Measurements from ENCODE around the gene DPP6.
A peak's percentile ranks its signal among the peaks of the same experiment; 100 is the strongest.
"Not testable (repeated sequence)": the region's sequence is repeated elsewhere in the genome, so short reads cannot be mapped to it uniquely, and the experiment has no call there.

The DPP6 gene

DNA sequence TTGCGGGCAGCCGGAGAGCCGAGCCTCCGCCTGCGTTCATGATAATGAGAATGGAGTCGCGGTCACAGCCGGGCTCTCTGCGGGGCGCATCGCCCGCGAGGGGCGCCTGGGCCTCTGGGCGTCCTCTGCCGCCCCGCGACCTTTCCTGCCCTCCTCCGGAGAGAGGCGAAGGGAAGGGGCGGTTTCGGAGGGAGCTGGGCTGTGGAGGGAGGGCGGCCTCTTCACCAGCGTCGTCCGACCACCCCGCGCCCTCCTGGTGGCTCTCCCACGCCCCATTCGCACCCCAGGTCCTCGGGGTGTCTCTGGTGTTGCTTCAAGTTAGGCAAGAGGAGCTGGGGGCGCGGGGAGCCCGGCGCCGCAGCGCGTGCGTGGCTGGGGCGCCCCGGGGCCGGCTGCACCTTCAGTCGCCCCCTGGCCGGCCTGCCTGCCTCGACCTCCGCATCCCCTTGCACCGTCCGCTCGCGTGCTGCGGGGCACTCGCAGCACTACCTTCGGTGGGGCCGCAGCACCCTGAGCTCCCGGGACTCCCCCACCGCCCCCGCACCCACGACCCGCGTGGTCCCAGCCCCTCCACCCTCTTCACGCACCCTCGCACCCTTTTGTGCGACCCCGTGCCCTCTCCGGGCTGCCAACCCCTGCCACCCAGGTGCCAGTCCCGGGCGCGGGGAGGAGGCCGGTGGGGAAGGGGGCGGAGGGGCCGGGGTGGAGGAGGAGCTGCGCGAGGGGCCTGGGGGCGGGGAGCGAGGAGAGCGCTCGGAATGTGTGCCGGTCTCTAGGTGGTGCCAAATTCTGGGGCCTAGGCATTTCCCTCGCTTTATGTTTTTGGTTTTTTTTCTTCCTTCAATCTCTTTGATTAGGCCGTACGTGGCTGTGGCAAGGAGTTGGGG lies at the start of gene DPP6:
DPP6 (plus strand) TSS at position 756 of the 887 bp plus-strand sequence.
- DNase-seq (ENCODE audit: low read depth): not testable (repeated sequence)

DNA sequence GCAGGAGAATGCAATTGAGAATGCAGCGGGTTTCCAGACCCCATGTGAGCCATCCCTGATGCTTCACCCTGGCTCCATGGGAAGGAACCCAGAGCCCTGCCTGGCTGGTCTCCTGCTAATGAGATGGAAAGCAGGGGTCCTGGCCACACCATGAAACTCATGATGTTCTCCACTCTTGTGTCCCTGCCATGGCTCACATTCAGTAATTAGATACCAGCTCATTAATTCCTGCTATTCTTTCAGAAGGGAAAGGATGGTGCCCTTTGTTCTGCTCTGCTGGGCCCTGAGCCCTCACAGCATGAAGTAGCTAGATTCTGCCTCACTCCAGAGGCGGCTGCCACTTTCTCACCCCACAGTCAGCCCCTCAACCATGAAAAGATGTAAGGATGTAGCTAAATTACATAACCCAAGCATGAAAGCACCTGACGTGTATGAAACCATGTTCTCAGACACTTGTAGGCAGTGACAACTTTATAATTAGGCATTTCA lies 42.7 kb upstream of the DPP6 start:
- not testable (repeated sequence) for DNase-seq (ENCODE audit: low read depth)

DNA sequence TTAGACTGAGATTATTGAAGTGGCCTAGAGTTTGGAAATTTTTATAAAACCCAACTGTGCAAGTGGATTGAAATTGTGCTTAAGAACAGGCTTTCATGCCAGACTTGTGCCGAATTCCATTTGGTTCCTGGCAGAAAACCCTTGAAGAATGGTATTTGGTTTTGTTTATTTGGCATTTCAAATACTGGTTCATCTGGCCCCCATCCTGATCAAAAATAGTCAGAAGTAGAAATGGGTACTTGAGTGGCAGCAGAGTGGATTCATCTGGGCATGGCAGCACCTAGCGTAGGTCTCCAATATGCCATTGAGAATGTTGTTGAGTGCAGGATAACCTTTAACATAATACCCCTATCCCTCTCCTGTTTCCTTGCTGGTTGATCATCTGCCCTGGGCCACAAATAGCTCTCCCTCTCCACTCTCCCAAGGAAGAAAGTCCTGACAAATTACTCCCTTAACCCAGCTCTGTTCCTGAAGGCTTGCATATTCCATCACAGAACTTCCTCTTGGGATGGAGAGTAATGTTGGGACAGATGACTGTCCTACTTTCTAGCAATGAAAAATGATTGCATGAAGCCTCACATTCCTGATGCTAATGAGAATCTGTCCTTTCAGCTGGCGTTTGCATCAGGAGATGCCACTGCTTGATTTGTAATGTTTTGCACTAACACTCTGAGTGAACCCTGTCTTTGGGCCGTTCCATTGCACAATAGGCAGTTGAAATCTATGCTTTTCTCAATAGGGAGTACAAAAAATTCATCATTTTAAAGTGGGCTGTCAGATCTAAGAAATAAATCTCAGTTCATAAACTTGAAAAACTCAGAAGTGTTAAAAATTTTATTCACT lies 41.3 kb upstream of the DPP6 start:
- DNase-seq (ENCODE audit: low read depth): not testable (repeated sequence)

DNA sequence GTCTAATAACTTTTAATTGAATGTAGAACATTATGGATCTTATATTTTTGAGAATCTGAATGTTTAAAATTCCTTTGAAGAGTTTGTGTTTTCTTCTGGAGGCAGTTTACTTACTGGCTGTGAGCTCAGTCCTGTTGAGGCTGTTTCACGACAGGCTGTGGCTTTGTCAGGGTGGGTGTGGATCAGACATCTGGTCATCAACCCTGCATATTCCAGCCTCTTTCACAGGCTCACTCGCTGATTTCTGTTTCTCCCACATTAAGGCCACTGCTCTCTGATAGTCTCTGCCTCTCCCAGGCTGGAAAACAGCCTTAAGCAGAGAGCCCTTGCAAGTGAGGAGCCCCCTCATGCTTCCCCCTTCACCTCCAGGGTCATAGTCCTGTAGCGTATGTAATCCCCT lies 39.4 kb upstream of the DPP6 start:
- DNase-seq (ENCODE audit: low read depth): not testable (repeated sequence)

DNA sequence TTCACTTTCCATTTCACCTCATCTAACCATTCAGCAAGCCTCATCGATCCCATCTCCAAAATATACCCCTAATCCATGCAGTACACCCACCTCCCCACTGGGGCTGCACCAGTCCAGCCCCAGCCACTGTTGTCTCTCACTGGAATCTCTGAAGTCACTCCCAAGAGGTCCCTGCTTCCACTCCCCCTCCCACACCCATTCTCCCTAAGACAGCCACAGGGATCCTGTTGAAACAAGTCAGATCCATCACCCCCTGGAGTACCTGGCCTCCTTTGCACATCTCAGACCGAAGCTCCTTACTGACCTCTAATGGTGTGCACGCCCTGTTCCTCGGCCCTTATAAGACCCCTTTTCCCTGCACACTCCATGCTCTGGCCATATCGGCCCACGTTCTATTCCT lies 36.6 kb upstream of the DPP6 start:
- not testable (repeated sequence) for DNase-seq (ENCODE audit: low read depth)

DNA sequence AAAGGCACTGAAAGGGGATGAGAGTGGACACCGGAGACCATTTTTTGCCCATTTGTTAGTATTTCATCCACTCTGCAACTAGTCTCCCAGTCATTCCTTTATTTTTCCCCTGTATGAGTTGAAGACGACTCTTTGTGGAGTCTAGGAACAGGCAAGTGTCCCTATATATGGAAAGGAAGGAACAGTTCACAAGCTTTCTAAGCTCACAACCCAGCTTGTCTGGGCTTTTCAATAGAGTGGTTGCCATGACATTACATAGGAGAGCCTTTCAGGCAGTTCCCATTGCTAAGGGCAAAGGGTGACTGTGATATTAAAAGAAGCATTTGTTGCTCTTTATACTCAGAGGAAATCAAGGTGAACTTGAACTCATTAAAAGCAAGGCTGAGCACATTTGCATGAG lies 33.8 kb upstream of the DPP6 start:
- not testable (repeated sequence) for DNase-seq (ENCODE audit: low read depth)

DNA sequence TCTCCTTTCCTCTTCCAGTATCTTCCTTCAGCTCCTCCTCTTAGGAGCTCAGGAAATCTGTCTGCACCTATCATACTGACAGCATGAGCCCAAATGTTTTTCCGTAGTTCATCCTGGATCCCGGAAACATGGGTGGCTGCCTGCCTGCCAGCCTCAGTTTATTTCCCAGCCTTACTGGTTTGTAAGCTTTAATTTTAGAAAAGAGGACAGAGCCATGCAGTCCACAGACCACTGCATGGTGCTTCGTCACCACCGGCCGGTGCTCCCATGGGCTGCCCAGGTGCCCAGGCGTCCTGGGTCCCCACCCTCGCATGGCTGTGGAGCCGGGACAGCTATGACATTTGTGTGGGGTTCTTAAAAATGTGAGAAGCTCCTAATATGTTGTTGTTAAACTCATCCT lies 24.4 kb upstream of the DPP6 start:
- not testable (repeated sequence) for DNase-seq (ENCODE audit: low read depth)

DNA sequence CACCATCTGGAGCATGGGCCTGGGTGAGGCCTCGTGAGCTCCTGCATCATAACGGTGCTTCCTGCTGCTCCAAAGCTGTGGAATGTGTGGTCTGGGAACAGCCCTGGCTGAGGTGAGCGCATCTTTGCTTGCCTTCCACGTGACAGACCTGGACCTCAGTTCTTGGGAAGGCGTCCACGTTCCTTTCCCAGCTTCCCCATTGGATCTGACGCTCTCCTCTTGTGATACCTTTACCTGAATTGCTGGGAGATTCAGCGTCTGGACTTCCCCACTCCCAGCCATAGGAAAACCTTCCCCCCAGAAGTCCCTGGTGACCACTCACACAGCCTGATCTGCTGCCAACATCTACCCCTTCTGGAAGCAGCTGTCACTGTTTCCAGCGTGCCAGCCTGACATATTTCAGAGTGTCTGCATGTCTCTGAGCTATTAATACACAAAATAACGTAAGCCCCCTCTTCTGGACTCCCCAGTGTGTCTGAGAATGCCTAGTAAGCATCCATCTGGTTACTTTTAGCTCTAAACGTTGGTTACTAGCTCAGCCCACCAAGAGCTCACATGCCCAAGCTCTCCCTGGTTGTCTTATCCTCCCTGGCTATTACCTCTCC lies 21.6 kb upstream of the DPP6 start:
- not testable (repeated sequence) for DNase-seq (ENCODE audit: low read depth)

DNA sequence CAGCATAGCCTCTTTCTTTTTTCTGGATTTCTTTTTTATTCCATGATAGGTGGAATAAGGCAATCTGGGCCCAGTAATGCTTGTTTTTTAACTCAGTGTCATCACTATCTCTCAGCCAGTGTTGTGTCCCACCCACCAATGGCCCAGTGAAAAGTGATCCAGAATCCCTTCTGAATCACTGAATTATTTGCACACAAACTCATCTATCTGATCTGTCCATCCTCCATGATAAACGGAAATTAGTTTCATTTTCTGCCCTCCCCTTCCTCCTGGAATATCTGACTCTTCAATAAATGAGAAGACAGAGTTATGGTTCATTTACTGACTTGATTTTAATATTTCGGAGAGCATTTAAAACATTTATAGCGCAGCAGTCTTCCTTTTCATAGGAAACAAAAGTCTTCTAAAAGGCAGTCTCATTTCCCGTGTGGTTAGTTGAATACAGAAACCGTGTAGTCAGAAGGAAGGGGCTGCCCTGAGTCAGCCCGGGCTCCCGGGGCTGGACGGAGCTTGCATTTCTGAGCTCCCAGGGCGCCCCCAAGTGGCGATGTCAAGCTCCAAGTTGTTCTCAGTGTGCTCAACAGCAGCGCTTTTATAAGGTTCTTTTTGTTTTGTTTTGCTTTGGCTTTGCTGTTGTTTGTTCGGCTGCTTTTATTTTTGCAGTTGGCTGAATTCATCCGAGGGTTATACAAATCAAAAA lies 12.6 kb upstream of the DPP6 start:
- not testable (repeated sequence) for DNase-seq (ENCODE audit: low read depth)

DNA sequence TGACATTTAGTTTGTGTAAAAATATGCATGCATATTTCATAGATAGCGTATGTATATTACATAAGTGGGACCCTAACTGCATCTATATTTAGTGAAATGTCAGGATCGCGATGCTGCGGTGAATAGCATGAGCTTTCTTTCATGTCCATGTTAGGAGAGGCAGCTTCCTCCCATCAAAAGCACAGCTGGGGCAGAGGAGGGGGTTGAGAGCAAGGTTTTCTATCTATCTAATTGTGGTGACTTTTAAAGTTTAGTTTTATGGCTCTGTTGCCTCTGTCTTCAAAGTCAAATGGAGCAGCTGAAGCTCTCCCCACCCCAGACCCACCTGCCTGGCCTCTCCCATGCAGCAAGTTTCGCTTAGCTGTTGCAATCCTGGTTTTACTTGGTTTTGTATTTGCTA lies 1.8 kb upstream of the DPP6 start:
- DNase-seq (ENCODE audit: low read depth): not testable (repeated sequence)

DNA sequence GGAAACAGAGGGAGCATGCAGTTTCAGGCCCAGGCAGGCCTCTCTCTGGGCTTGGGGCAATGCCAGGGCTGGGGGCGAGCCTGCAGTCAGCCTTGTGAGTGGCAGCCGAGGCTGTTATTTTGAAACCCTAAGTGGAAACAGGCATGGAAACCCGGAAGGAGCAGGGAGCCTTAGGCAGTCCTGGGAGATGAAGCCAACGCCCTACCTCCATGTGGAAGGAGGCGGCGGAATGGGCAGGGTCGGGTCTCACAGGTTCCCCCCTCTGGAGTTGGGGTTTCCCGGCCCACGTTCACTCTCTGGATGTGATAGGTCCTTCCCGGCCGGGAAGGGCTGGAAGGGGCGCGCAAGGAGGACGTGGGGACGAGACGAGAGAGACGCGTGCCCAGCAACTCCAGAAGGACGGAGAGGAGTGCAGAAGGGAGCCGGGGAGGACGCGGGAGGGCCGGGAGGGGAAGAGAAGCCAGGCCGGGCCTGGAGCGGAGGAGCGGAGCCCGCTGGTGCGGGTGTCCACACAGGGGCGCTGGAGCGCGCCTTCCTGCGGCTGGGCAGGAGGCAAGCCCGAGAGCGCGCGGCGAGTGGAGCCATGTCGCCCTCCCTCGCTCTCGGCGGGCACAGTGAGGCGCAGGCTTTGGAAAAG lies 1.1 kb upstream of the DPP6 start:
- DNase-seq (ENCODE audit: low read depth): not testable (repeated sequence)

DNA sequence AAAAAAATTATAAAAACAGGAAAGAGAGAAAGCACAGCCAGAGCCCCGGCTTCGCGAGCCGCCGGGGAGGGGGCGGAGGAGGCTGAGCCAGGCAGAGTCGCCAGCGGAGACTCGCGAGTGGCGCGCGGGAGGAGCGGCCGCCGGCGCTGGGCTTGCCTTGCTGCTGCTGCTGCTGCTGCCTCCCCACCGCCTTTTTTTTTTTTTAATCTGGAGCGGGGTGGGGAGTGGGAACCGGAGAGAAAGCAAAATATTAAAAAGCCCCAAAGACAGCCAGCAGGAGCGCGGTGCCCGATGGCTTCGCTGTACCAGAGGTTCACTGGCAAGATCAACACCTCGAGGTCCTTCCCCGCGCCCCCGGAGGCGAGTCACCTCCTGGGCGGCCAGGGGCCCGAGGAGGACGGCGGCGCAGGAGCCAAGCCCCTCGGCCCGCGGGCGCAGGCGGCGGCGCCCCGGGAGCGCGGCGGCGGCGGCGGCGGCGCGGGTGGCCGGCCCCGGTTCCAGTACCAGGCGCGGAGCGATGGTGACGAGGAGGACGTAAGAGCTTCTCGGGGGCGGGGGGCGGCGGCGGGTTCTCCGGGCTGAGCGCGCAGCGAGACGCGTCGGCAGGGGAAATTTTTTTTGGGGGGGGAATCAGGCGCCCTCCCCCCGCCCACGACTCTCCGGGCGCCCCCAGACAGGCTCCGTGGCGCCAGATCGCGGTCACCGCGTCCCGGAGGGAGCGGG lies 493 bp downstream of the DPP6 start:
- not testable (repeated sequence) for DNase-seq (ENCODE audit: low read depth)

DNA sequence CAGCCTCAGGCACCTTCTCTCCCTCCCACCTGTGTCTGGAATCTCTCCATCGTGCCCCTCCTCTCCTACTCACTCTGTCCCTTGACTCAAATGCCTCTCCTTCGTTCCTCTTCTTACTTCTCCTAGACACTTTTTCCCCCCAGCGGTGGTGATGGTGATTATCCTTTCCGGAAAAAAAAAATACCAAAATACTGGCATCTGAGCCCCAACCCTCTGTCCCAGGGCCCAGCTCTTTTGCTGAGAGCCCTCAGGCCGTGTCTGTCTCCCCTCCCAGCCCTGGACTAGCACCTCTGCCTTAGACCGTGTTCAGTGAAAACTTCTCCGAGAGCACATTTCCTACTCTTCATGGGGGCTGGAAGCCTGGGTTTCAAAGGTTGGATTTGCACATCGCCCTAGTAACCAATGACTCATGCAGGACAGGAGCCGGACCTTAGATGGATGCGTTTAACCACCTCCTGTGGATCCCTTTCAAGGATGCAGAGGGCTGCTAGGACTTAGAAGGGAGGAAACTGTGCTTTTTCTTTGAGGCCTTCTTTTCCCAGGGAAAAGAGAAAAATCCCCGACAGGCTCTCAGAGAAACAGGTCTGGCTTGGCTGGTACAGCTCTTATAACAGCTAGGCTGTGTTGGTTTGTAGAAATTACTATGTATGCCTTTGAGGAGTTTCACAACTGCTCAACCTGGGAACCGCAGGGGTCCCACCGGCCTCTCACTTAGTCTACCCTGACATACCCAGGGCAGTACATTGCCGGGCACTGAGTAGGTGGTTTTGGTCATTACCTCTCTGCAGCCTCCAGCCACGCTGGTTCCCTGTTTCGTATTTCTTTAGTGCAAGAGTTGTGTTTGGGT lies 1.5 kb downstream of the DPP6 start:
- not testable (repeated sequence) for DNase-seq (ENCODE audit: low read depth)

DNA sequence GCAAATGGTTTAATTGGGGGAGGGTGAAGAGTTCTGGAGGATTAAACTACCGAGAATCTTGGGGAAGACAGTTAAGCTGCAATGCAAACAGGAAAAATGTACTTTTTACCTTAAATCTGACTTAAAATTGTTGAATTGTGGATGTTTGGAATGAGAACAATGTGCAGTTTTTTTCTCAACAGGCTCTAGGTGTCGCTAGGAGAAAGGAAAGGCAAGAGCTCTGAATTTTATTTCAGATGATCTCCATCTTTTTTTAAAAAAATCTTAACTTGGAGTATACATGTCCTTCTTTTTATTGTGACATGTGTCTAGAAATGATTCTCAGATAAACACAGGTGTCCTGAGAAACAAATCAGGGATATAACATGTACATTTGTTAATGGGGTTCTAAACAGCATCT lies 2.5 kb downstream of the DPP6 start:
- DNase-seq (ENCODE audit: low read depth): not testable (repeated sequence)

DNA sequence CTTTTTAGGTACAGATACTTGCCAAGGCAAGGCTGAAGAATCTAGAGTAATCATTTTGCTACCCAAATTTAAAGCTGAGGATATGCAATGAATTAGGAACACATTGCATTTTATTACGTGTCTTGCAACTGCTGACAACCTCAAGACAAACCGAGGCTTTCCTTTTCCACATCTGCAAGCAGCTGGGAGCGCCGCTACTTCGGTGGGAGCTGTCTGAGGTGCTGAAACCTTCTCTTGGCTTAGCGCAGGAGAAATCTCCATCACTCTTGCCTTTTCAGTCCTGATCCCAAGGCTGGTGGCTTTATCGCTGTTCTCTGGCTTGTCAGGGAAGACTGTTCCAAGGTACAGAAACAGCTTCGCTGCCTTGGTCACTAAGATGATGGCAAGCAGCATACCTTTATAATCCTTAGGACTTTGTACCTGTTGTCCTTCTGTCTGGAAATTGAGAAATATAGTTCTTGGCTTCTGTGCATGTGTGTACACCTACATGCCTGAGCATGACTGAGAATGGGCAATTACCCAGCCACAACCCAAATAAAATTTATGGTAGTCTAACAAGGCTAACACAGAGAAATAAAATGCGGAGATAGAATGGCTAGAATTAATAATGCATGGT lies 3.4 kb downstream of the DPP6 start:
- peak; percentile 23 for DNase-seq (ENCODE audit: low read depth)

DNA sequence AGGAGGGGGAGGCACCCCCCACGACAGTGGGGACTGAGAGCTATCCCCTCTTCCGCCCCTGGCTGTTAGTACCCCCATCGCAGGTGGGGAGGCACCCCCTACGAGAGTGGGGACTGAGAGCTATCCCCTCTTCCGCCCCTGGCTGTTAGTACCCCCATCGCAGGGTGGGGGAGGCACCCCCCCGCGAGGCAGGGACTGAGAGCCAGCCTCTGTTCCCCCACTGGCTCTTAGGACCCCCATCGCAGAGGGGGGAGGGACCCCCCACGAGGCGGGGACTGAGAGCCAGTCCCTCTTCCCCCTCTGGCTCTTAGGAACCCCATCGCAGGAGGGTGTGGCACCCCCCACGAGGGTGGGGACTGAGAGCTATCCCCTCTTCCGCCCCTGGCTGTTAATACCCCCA lies 6.6 kb downstream of the DPP6 start:
- not testable (repeated sequence) for DNase-seq (ENCODE audit: low read depth)

DNA sequence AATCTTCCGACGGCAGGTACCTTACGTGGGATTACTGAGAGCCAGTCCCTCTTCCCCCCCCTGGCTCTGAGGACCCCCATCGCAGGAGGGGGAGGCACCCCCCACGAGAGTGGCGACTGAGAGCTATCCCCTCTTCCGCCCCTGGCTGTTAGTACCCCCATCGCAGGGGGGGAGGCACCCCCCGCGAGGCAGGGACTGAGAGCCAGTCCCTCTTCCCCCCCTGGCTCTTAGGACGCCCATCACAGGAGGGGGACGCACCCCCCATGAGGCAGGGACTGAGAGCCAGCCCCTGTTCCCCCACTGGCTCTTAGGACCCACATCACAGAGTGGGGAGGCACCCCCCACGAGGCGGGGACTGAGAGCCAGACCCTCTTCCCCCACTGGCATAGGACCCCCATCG lies 8.4 kb downstream of the DPP6 start:
- DNase-seq (ENCODE audit: low read depth): not testable (repeated sequence)

DNA sequence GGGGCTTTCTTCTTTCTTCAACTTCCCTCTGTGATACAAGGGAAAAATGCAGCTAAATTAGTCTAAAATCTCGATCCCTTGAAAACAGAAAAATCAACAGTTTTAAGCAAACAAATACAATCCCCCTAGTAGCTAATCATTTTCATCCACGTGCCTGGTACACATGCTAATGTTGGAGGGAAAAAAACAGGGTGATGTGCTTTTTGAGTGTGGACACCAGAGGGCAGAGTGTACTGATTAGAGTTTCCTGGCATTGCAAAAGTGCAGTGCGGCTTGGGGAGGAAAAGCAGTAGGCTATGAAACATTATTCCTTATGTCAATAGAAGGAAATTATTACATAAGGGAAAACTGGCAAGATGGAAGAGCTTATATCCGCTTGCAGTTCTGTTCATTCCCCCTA lies 19.6 kb downstream of the DPP6 start:
- not testable (repeated sequence) for DNase-seq (ENCODE audit: low read depth)

All from amniotic epithelial cell (primary cell).